Stomach smooth muscle (tissue), 2 donors: ENCODE results near the gene PFKFB4.

ENCODE experiments used
- H3K27ac ChIP-seq: one replicate; pipeline ENCODE4 v1.7.0; 2013; ENCODE audit warnings: mild to moderate bottlenecking, low read length, inconsistent platforms
- H3K27me3 ChIP-seq, 2 donors: one replicate each; pipeline ENCODE4 v1.7.0; 2013; ENCODE audit warnings: low read length in 2 of 2; ENCODE audit not compliant: insufficient read depth in 2 of 2, control insufficient read depth in 1 of 2
- H3K36me3 ChIP-seq, 2 donors: one replicate each; pipeline ENCODE4 v1.7.0; 2013; ENCODE audit warnings: low read length in 2 of 2; ENCODE audit not compliant: control insufficient read depth in 2 of 2, insufficient read depth in 2 of 2
- H3K4me1 ChIP-seq: one replicate; pipeline ENCODE4 v1.7.0; 2013; ENCODE audit warnings: low read length; ENCODE audit not compliant: control insufficient read depth, insufficient read depth
- H3K4me3 ChIP-seq, 2 donors: one replicate each; pipeline ENCODE4 v1.7.0; 2013; ENCODE audit warnings: low read length in 2 of 2
- H3K9ac ChIP-seq, 2 donors: one replicate each; pipeline ENCODE4 v1.7.0; 2013; ENCODE audit warnings: low read length in 2 of 2, mild to moderate bottlenecking in 1 of 2
- H3K9me3 ChIP-seq, 2 donors: one replicate each; pipeline ENCODE4 v1.7.0; 2013; ENCODE audit warnings: low read length in 2 of 2; ENCODE audit not compliant: control insufficient read depth in 2 of 2
- donor health status: healthy.
- donor health status: Pancreatic carcinoma.

The PFKFB4 gene

DNA sequence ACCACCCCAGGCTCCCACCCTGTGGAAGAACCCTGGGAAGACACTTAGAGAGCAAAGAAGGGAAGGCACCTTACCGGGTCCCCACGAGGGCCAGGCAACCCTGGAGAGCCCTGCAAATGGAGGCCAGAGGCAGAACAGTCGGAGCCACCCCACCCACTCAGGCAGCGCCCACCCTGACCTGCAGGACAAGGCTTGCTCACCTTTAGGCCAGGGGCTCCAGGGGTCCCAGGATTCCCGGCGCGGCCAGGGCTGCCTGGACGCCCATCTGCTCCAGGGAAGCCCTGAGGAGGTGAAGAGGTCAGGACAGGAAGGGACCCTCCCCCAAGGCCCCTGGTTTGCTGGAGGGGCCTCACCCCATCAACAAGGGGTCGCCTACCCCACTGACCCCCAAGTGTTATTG lies 28.2 kb upstream of the PFKFB4 start:
- Histone ChIP-seq H3K4me1 (no peaks in the 10 kb centered on the region), H3K36me3 (peaks cover 0 to 3% of the 10 kb centered on the region in 2 donors), H3K27ac (no peak overlapping the region), H3K27me3 (no peaks in the 10 kb centered on the region), H3K9me3 (no peaks in the 10 kb centered on the region), H3K9ac (no peak overlapping the region), H3K4me3 (no peak overlapping the region)

DNA sequence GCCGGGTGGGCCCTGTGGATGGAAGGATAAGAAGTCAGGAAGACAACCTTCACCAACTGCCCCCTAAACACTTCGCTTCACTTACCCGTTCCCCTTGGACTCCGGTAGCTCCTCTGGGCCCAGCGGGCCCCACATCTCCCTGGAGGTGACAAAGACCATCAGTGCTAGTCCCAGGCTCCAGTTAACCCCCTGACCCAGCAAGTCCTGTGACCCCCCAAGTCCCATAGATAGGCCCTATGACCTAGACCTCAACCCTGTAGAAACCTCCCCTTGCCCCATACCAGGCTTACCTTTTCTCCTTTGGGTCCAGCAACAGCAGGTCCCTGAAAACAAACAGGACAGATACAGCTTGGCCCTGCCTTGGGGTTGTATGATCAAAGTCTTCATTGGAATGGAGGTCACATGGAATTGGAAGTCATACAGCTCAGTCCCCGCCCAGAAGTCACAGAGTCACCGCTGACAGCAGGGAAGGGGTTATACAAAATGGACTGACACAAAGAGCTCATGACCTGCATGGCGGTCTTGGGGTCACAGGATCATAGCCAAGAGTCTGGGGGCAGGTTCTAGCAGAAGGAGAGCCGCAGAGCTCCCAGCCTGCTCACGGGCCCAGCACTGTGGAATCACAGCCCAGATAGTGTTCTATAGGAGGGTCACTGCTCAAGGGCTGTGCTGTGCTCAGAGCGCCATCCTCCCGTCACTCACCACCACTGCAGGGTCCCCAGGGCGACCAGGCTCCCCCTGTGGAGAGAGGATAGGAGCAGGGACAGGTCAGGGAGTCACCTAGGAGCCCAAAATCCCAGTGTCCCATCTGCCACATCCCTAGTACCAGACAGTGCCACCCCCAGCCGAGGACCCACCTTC lies 25.2 kb upstream of the PFKFB4 start:
- no peak overlapping the region for H3K4me3 ChIP-seq
- no peaks in the 10 kb centered on the region for H3K4me1 ChIP-seq
- H3K36me3 ChIP-seq = peaks cover 3 to 4% of the 10 kb centered on the region in 2 donors
- H3K27me3 ChIP-seq = no peaks in the 10 kb centered on the region
- H3K9me3 ChIP-seq = no peaks in the 10 kb centered on the region
- H3K9ac ChIP-seq = no peak overlapping the region
- H3K27ac ChIP-seq = no peak overlapping the region

DNA sequence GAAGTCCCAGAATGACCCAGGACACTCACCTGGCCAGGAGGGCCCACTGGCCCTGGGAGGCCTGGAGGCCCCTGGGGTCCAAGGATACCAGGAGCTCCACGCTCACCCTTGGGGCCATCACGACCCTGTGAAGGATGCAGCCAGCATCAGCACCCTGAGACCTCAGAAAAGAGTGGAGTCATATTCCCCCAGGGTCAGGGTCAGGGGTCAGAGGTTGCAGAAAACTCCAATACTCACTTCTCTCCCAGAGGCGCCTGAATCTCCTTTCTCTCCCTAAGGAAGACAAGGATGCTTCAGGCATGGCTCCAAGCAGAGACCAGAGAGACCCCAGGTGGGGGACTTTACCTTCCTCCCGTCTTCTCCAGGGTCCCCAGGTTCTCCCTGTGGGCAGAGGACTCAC lies 20.0 kb upstream of the PFKFB4 start:
- Histone ChIP-seq H3K9ac (no peak overlapping the region), H3K36me3 (peaks cover 3 to 4% of the 10 kb centered on the region in 2 donors), H3K27me3 (no peaks in the 10 kb centered on the region), H3K4me1 (no peaks in the 10 kb centered on the region), H3K4me3 (no peak overlapping the region), H3K9me3 (no peaks in the 10 kb centered on the region), H3K27ac (no peak overlapping the region)

DNA sequence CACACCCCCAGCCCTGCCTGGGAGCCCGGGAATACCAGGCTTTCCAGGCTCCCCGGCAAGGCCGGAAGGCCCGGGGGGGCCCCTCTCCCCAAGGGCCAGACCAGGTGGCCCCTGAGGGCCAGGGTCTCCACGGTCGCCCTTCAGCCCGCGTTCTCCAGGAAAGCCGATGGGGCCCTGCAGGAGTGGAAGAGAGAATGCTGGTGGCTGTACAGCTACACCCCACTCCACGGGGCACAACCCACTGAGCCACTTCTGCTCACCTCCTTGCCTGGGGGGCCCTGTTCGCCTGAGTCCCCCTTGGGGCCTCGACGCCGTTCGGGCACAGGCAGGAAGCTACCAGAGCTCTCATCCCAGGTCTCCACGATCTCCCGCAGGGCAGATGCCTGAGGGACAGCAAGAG lies 18.8 kb upstream of the PFKFB4 start:
- Histone ChIP-seq H3K9ac (no peak overlapping the region), H3K4me1 (no peaks in the 10 kb centered on the region), H3K4me3 (no peak overlapping the region), H3K36me3 (peaks cover 3 to 4% of the 10 kb centered on the region in 2 donors), H3K9me3 (no peaks in the 10 kb centered on the region), H3K27me3 (no peaks in the 10 kb centered on the region), H3K27ac (no peak overlapping the region)

DNA sequence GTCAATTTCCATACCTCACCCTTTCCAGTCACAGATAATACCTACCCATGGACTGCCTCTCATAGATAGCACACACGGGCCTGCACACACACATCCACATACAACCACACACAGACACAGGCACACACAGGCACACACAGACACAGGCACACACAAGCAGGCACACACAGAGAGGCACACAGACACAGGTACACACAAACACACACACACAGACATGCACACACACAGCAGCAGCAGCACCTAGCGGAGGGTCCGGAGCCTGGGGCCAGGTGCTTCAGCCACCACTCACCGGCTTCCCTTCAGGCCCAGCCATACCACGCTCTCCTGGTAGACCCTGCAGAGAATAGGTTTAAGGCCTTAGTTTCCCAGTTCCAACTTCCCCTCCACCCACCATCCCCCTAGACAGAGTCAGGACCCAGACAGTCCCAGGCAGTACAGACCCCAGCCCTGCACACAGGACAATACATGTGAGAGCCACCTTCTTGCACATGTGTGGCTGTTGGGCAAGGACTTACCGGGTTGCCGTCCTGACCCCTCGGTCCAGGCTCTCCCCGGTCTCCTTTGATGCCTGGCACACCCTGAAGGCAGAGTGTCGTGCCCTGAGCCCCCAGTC lies 17.5 kb upstream of the PFKFB4 start:
- H3K9ac ChIP-seq = no peak overlapping the region
- H3K36me3 ChIP-seq = peaks cover 3 to 4% of the 10 kb centered on the region in 2 donors
- H3K27me3 ChIP-seq = no peaks in the 10 kb centered on the region
- no peaks in the 10 kb centered on the region for H3K9me3 ChIP-seq
- no peak overlapping the region for H3K27ac ChIP-seq
- H3K4me1 ChIP-seq = no peaks in the 10 kb centered on the region
- no peak overlapping the region for H3K4me3 ChIP-seq

DNA sequence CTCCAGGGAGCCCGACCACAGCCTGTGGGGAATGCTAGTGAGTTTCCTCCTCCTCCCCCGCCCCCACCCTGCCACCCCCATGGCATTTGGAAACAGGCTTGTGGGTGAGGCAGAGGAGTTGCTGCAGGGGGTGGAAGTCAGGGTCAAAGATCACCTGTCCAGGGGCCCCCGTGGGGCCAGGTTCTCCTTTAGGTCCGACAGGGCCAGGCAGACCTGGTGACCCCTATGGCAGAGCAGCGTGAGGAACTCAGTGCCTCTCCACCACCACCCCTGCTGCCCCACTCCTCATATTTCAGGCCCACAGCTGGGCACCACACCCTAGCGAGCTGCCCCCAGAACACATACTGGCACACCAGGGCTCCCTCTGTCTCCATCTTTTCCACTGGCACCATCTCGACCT lies 15.9 kb upstream of the PFKFB4 start:
- no peaks in the 10 kb centered on the region for H3K4me1 ChIP-seq
- no peaks in the 10 kb centered on the region for H3K9me3 ChIP-seq
- H3K36me3 ChIP-seq = peaks cover 3 to 4% of the 10 kb centered on the region in 2 donors
- H3K4me3 ChIP-seq = no peak overlapping the region
- H3K27ac ChIP-seq = no peak overlapping the region
- no peaks in the 10 kb centered on the region for H3K27me3 ChIP-seq
- H3K9ac ChIP-seq = no peak overlapping the region

DNA sequence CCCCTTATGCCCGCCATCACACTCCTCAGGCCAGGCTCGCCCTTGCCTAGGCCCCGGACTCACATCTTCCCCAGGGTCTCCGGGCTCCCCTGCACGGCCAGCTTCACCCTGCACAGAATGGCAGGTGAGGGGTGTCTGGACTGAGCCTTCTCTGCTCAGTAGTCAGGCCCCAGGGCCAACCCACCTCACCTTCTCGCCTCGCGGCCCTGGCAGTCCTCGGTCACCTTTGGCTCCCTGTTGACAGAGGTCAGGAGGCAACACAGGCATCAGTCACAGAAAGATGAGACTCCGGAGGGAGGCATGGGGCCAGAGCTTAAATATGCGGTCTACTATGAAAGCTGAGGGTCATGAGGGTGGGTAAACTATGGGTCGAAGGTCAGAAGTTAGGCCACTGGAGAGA lies 15.3 kb upstream of the PFKFB4 start:
- H3K9me3 ChIP-seq = no peaks in the 10 kb centered on the region
- no peak overlapping the region for H3K27ac ChIP-seq
- no peak overlapping the region for H3K9ac ChIP-seq
- H3K27me3 ChIP-seq = no peaks in the 10 kb centered on the region
- H3K4me3 ChIP-seq = no peak overlapping the region
- no peaks in the 10 kb centered on the region for H3K4me1 ChIP-seq
- no peaks in the 10 kb centered on the region for H3K36me3 ChIP-seq

DNA sequence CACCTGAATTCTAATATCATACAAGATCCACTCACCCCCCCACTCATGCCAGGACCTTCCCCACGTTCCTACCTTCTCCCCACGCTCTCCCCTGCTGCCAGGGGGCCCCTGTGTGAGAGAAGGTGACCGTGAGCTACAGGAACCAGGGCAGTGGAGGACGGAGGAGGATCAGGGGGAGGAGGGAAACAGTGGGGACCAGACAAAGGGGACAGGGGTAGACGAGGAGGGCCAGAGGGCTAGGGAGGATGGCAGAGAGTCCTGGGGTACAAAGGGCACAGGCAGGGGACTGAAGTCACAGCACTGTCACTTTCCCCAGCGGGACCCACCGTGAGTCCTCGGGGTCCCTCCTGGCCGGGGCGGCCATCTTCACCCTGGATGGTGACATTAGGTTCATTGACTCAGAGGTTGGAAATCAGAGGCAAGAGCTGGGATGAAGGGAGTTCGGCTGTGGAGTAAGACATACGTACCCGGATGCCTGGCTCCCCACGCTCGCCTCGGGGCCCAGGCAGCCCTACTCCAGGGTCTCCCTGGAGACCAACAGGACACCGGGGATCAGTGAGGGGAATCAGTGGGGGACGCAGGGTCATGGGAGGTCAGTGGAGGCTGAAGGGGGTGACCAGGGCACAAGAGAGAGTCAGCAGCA lies 13.3 kb upstream of the PFKFB4 start:
- no peaks in the 10 kb centered on the region for H3K4me1 ChIP-seq
- H3K36me3 ChIP-seq = no peaks in the 10 kb centered on the region
- no peak overlapping the region for H3K27ac ChIP-seq
- no peak overlapping the region for H3K4me3 ChIP-seq
- no peaks in the 10 kb centered on the region for H3K9me3 ChIP-seq
- H3K9ac ChIP-seq = no peak overlapping the region
- no peaks in the 10 kb centered on the region for H3K27me3 ChIP-seq

DNA sequence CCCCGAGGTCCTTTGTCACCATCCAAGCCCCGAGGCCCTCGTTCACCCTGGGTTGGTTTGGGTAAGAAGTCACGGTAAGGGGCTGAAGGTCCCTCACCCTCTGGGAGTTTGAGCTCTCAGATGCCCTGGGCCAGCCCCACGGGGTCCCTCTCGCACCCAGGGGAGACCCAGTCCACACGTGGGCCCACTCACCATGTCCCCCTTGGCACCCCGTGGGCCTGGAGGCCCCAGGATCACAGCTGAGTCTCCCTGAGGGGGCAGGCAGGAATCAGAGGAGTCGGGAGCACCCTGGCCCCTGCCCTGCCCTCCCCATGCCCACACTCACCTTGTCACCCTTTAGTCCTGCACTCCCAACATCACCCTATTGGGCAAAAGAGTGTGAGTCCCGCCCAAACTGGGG lies 12.8 kb upstream of the PFKFB4 start:
- Histone ChIP-seq H3K27ac (no peak overlapping the region), H3K4me3 (no peak overlapping the region), H3K9me3 (no peaks in the 10 kb centered on the region), H3K36me3 (no peaks in the 10 kb centered on the region), H3K27me3 (no peaks in the 10 kb centered on the region), H3K9ac (no peak overlapping the region), H3K4me1 (no peaks in the 10 kb centered on the region)

DNA sequence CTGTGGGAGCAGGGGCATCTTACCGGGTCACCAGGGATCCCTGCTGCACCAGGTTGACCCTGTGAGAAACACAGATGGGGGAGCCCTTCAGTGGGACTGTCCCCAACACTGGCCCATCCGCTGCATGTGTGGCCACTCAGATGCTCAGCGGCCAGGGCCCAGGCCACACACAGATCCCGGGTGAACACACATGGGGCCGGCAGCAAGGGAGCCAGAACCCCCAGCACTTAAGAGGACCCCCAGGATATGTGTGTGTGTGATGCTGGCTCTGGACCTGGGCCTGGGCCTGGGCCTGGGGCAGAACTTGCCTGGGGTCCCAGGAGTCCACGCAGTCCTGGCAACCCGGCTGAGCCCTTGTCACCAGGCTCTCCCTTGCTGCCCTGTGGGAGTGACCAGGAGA lies 11.9 kb upstream of the PFKFB4 start:
- H3K4me1 ChIP-seq = no peaks in the 10 kb centered on the region
- no peak overlapping the region for H3K9ac ChIP-seq
- H3K4me3 ChIP-seq = no peak overlapping the region
- no peak overlapping the region for H3K27ac ChIP-seq
- H3K9me3 ChIP-seq = no peaks in the 10 kb centered on the region
- no peaks in the 10 kb centered on the region for H3K36me3 ChIP-seq
- H3K27me3 ChIP-seq = no peaks in the 10 kb centered on the region

DNA sequence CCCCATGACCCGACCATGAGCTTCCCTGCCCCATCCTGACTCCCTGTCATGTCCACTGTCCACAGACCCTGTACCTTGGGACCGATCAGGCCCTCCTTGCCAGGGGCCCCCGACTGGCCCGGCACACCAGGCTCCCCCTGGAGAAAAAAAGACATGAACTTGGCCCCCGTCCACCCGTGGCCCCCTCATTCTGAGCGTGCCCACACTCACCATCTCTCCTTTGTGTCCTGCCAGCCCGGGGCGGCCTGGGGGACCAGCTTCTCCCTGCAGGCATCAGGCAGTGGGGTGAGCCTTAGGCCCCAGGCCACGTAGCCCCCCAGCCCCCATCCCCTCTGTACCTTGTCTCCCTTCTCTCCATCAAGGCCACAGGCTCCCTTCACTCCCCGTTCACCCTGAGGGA lies 10.9 kb upstream of the PFKFB4 start:
- H3K27ac ChIP-seq = no peak overlapping the region
- no peaks in the 10 kb centered on the region for H3K27me3 ChIP-seq

More for the DNA sequence above, 10.9 kb upstream of the PFKFB4 start:
- Histone ChIP-seq H3K4me3 (no peak overlapping the region), H3K9me3 (no peaks in the 10 kb centered on the region), H3K4me1 (no peaks in the 10 kb centered on the region), H3K9ac (no peak overlapping the region), H3K36me3 (no peaks in the 10 kb centered on the region)
